Mesendoderm (in vitro differentiated cells): ENCODE measurements around the gene MXD3. TPM values are rescaled to one million over a fixed set of nuclear protein-coding genes. Genes with fewer than 3 reads are reported as not detected.
"Not testable (repeated sequence)": the region's sequence is repeated elsewhere in the genome, so short reads cannot be mapped to it uniquely, and the experiment has no call there.

Experiments
- DNase-seq: peaks from one replicate; pipeline ENCODE4 v3.0.0; 2013
- H2AK5ac ChIP-seq: 2 replicates; pipeline ENCODE4 v1.6.1; 2013; ENCODE audit warnings: low read length, inconsistent platforms
- H2BK120ac ChIP-seq: 2 replicates; pipeline ENCODE4 v1.6.1; 2013; ENCODE audit warnings: low read depth, mild to moderate bottlenecking, low read length, moderate library complexity, mixed read lengths
- H2BK15ac ChIP-seq: replicated peaks from 2 replicates; pipeline ENCODE4 v1.6.1; 2013; ENCODE audit warnings: low read depth, mild to moderate bottlenecking, moderate library complexity
- H2BK5ac ChIP-seq: 2 replicates; pipeline ENCODE4 v1.6.1; 2013; ENCODE audit warnings: low read length, inconsistent platforms
- H3K18ac ChIP-seq: 2 replicates; pipeline ENCODE4 v1.6.1; 2013; ENCODE audit warnings: mild to moderate bottlenecking, low read length, mixed read lengths
- H3K23ac ChIP-seq: one replicate; pipeline ENCODE4 v1.6.1; 2013; ENCODE audit warnings: low read length
- H3K27ac ChIP-seq: 2 replicates; pipeline ENCODE4 v1.5.1; 2013; ENCODE audit warnings: low read depth, mild to moderate bottlenecking, inconsistent platforms, low read length, moderate library complexity
- H3K27me3 ChIP-seq: 2 replicates; pipeline ENCODE4 v1.6.1; 2013; ENCODE audit warnings: low read length, control low read depth, mild to moderate bottlenecking, inconsistent platforms; ENCODE audit not compliant: insufficient read depth, poor library complexity
- H3K36me3 ChIP-seq: 2 replicates; pipeline ENCODE4 v1.6.1; 2013; ENCODE audit warnings: low read length, inconsistent platforms; ENCODE audit not compliant: control insufficient read depth, insufficient read depth
- H3K4ac ChIP-seq: one replicate; pipeline ENCODE4 v1.6.1; 2013; ENCODE audit warnings: low read depth, mild to moderate bottlenecking, low read length, moderate library complexity
- H3K4me1 ChIP-seq: 2 replicates; pipeline ENCODE4 v1.6.1; 2013; ENCODE audit warnings: low read depth, low read length, inconsistent platforms; ENCODE audit not compliant: control insufficient read depth
- H3K4me2 ChIP-seq: 2 replicates; pipeline ENCODE4 v1.6.1; 2013; ENCODE audit warnings: low read length
- H3K4me3 ChIP-seq: 2 replicates; pipeline ENCODE4 v1.5.1; 2013; ENCODE audit warnings: mild to moderate bottlenecking, low read length
- H3K56ac ChIP-seq: one replicate; pipeline ENCODE4 v1.6.1; 2013; ENCODE audit warnings: low read length
- H3K79me1 ChIP-seq: 2 replicates; pipeline ENCODE4 v1.6.1; 2013; ENCODE audit warnings: low read length, inconsistent platforms
- H3K79me2 ChIP-seq: 2 replicates; pipeline ENCODE4 v1.6.1; 2013; ENCODE audit warnings: mild to moderate bottlenecking, low read length; ENCODE audit not compliant: control insufficient read depth, insufficient read depth
- H3K9ac ChIP-seq: 2 replicates; pipeline ENCODE4 v1.6.1; 2013; ENCODE audit warnings: low read length, inconsistent platforms
- H4K5ac ChIP-seq: one replicate; pipeline ENCODE4 v1.6.1; 2013; ENCODE audit warnings: low read length
- H4K8ac ChIP-seq: one replicate; pipeline ENCODE4 v1.6.1; 2013; ENCODE audit warnings: low read depth, mild to moderate bottlenecking, control low read depth, low read length, moderate library complexity
- WGBS: extraction: QIAGEN DNeasy Blood & Tissue Kit; methylation state at CpG from one replicate; pipeline ENCODE4 v1.1.7; 2013; ENCODE audit warnings: low lambda C conversion rate, missing lambda C conversion rate; ENCODE audit not compliant: insufficient coverage; ENCODE audit errors: extremely low coverage; 5-methylcytosine and 5-hydroxymethylcytosine counted together
- polyA plus RNA-seq, 2 experiments: library from polyadenylated mRNA; stranded (reverse); fragments of 200-250 nt; gene quantifications; one replicate each; pipeline ENCODE4 v1.2.3, GENCODE V29; 2013

The MXD3 gene
- polyA plus RNA-seq (2013, experiment 1 of 2), result 3.1 TPM
- 2.6 TPM for polyA plus RNA-seq (2013, experiment 2 of 2)

- H4K5ac ChIP-seq, result no peak within 1 kb of the TSS
- H3K23ac ChIP-seq, result no peak within 1 kb of the TSS
- no CpG with 5 or more reads among the region's 78 CpGs for WGBS
- H2BK120ac ChIP-seq, result no peak within 1 kb of the TSS
- peak within 1 kb of the TSS; percentile 61 for H3K4me3 ChIP-seq
- H4K8ac ChIP-seq, result no peak within 1 kb of the TSS
- H3K79me1 ChIP-seq, result no peaks in the 10 kb centered on the region
- no peak within 1 kb of the TSS for H2BK15ac ChIP-seq
- no peaks in the 10 kb centered on the region for H3K27me3 ChIP-seq
- peak within 1 kb of the TSS; percentile 22 for H3K4ac ChIP-seq
- H3K56ac ChIP-seq, result peak within 1 kb of the TSS; percentile 97
- H3K4me2 ChIP-seq, result peak within 1 kb of the TSS; percentile 94
- H3K18ac ChIP-seq, result no peak within 1 kb of the TSS
- no peaks in the 10 kb centered on the region for H3K79me2 ChIP-seq
- peak within 1 kb of the TSS; percentile 86 for H3K9ac ChIP-seq
- peak within 1 kb of the TSS; percentile 68 for H3K27ac ChIP-seq
- no peak within 1 kb of the TSS for H2BK5ac ChIP-seq
- peak; percentile 99 for DNase-seq
- no peaks in the 10 kb centered on the region for H3K36me3 ChIP-seq
- peaks cover 4% of the 10 kb centered on the region for H3K4me1 ChIP-seq
- H2AK5ac ChIP-seq, result no peak within 1 kb of the TSS
These were observed at the start of gene MXD3 for GRCh38 chr5:177311723-177312648. Gene MXD3 (minus strand): TSS chr5:177311898. CDS start chr5:177311830, 68 bp downstream.

- not testable (repeated sequence) for H3K4ac ChIP-seq, H2BK120ac ChIP-seq, H4K8ac ChIP-seq, H3K18ac ChIP-seq, H3K27ac ChIP-seq, H3K56ac ChIP-seq, H3K4me2 ChIP-seq, H3K79me1 ChIP-seq, H3K4me1 ChIP-seq, H3K4me3 ChIP-seq, H2BK15ac ChIP-seq, H3K27me3 ChIP-seq, H3K79me2 ChIP-seq, H2AK5ac ChIP-seq, H2BK5ac ChIP-seq, H3K23ac ChIP-seq, H3K36me3 ChIP-seq, H3K9ac ChIP-seq, DNase-seq, H4K5ac ChIP-seq
- no CpG with 5 or more reads among the region's 7 CpGs for WGBS
These were observed 49.0 kb upstream of the MXD3 start for GRCh38 chr5:177360740-177361139.

GRCh38 chr5:177359860-177360259, 48.2 kb upstream of the MXD3 start:
- Histone ChIP-seq H2BK15ac (no peak overlapping the region), H3K9ac (no peak overlapping the region), H3K79me2 (no peaks in the 10 kb centered on the region), H2BK120ac (no peak overlapping the region), H3K56ac (no peak overlapping the region), H4K5ac (no peak overlapping the region), H3K4me2 (no peak overlapping the region), H2AK5ac (no peak overlapping the region), H3K79me1 (no peaks in the 10 kb centered on the region), H3K23ac (no peak overlapping the region), H3K36me3 (no peaks in the 10 kb centered on the region), H3K4me3 (no peak overlapping the region), H3K18ac (no peak overlapping the region), H2BK5ac (no peak overlapping the region), H4K8ac (no peak overlapping the region), H3K4ac (no peak overlapping the region), H3K27ac (no peak overlapping the region), H3K27me3 (no peaks in the 10 kb centered on the region), H3K4me1 (no peaks in the 10 kb centered on the region)
- no peak for DNase-seq
- no CpG with 5 or more reads among the region's 3 CpGs for WGBS

GRCh38 chr5:177359451-177359851, 47.8 kb upstream of the MXD3 start:
- no peak overlapping the region for H2BK5ac ChIP-seq
- no peaks in the 10 kb centered on the region for H3K79me1 ChIP-seq
- H3K79me2 ChIP-seq, result no peaks in the 10 kb centered on the region
- WGBS, result no CpG with 5 or more reads among the region's 6 CpGs
- H3K36me3 ChIP-seq, result no peaks in the 10 kb centered on the region
- no peaks in the 10 kb centered on the region for H3K4me1 ChIP-seq
- H2AK5ac ChIP-seq, result no peak overlapping the region
- DNase-seq, result no peak
- H2BK120ac ChIP-seq, result no peak overlapping the region
- no peak overlapping the region for H3K18ac ChIP-seq
- no peak overlapping the region for H4K8ac ChIP-seq
- H3K4me2 ChIP-seq, result no peak overlapping the region
- H3K27me3 ChIP-seq, result no peaks in the 10 kb centered on the region
- no peak overlapping the region for H2BK15ac ChIP-seq
- H3K9ac ChIP-seq, result no peak overlapping the region
- H3K23ac ChIP-seq, result no peak overlapping the region
- H4K5ac ChIP-seq, result no peak overlapping the region
- H3K56ac ChIP-seq, result no peak overlapping the region
- H3K4me3 ChIP-seq, result no peak overlapping the region
- H3K27ac ChIP-seq, result no peak overlapping the region
- no peak overlapping the region for H3K4ac ChIP-seq

GRCh38 chr5:177358370-177358819, 46.7 kb upstream of the MXD3 start:
- DNase-seq, result no peak
- H3K27me3 ChIP-seq, result no peaks in the 10 kb centered on the region
- no peaks in the 10 kb centered on the region for H3K79me1 ChIP-seq
- no peaks in the 10 kb centered on the region for H3K36me3 ChIP-seq
- H3K4me3 ChIP-seq, result no peak overlapping the region
- no peak overlapping the region for H3K18ac ChIP-seq
- no peak overlapping the region for H3K9ac ChIP-seq
- no peak overlapping the region for H2AK5ac ChIP-seq
- H3K4me1 ChIP-seq, result no peaks in the 10 kb centered on the region
- no peak overlapping the region for H4K8ac ChIP-seq
- H4K5ac ChIP-seq, result no peak overlapping the region
- H3K27ac ChIP-seq, result no peak overlapping the region
- no peak overlapping the region for H3K56ac ChIP-seq
- H3K4me2 ChIP-seq, result no peak overlapping the region
- no peak overlapping the region for H2BK120ac ChIP-seq
- H2BK5ac ChIP-seq, result no peak overlapping the region
- no CpG with 5 or more reads among the region's 5 CpGs for WGBS
- no peak overlapping the region for H2BK15ac ChIP-seq
- H3K23ac ChIP-seq, result no peak overlapping the region
- H3K79me2 ChIP-seq, result no peaks in the 10 kb centered on the region
- H3K4ac ChIP-seq, result no peak overlapping the region
